GM19397 (cell line): Measurements from ENCODE around the gene PNLIP.

Experiments
- ATAC-seq: cut with Tn5 transposase; IDR thresholded peaks from one replicate; pipeline ENCODE4 v1.9.1; 2021; ENCODE audit warnings: mild to moderate bottlenecking, moderate library complexity; ENCODE audit not compliant: unreplicated experiment

The PNLIP gene

DNA sequence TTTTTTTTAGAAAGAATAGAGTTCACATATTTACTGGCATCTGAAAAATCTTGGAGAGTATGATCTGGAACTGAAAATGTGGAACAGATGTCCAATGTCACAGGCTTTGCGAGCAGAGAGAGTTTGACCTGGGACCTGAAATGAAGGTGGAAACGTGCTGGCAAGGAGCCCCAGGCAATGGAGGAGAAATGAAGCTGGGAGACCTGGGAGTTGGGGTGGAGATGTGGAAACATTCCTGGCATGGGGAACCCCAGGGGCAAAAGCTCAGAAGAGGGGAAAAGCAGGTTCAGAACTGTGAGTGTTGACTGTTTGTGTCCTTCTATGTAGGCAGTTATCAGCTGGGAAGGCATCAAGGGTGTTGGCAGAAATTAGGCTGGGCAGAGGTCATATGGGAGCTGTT lies 67.7 kb downstream of the PNLIP start:
- no peak for ATAC-seq

GRCh38 chr10:116614796-116615195 lies 69.1 kb downstream of the PNLIP start:
- ATAC-seq = no peak

DNA sequence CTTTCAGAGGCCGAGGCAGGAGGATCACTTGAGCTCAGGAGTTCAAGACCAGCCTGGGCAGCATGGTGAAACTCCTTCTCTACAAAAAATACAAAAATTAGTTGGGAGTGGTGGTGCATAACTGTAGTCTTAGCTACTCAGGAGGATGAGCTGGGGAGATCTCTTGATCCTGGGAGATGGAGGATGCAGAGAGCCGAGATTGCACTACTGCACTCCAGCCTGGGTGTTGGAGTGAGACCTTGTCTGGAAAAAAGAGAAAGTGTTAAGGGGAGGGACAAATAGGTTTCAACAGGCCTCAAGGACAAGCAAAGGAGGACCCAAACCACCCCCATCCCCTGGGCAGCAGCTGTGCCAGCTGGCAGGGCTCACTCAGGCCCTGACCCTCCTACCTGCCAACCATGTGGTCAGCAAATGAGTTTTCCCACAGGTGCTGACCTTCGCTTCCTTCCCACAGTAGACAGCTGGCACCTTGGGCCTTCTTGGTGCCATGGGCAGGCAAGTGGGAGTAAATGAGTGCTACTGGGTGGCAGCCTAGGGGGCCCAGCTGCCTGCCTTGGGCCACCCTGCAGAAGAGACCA lies 69.6 kb downstream of the PNLIP start:
- no peak for ATAC-seq
